Caco-2 (cell line): ENCODE data around the gene LMO3. TPM values are rescaled to one million over a fixed set of nuclear protein-coding genes. Genes with fewer than 3 reads are reported as not detected.

Source experiments
- Bru-seq: library from RNA; stranded (reverse); fragments of 400-500 nt; gene quantifications from one replicate; lab custom pipeline; 2021; lab: Mats Ljungman, UMichigan
- BruChase-seq, 2 experiments: library from RNA; stranded (reverse); fragments of 400-500 nt; gene quantifications; one replicate each; lab custom pipeline; 2021; lab: Mats Ljungman, UMichigan
- BruUV-seq: library from RNA; stranded (reverse); fragments of 400-500 nt; replicated peaks from 2 replicates; lab custom pipeline; 2021; lab: Mats Ljungman, UMichigan
- CTCF ChIA-PET: fragments of 300-600 bp; sonication (Branson Sonifier 250); formaldehyde crosslinking; loops from one replicate; lab custom pipeline; 2022; ENCODE audit warnings: antibody characterized with exemption; lab: Charles Lee
- POLR2A ChIA-PET: fragments of 300-600 bp; sonication (Branson Sonifier 250); formaldehyde crosslinking; loops from one replicate; lab custom pipeline; 2022; ENCODE audit warnings: antibody characterized with exemption; lab: Charles Lee
- DNase-seq, 2 experiments: peaks; one replicate each; pipeline versions ENCODE4 v3.0.0 to v3.0.0-alpha.2; 2020 to 2022
- H3K27me3 ChIP-seq: replicated peaks from 2 replicates; pipeline ENCODE4 v1.6.0; 2011; ENCODE audit warnings: low read length; ENCODE audit not compliant: control insufficient read depth, insufficient read depth
- H3K36me3 ChIP-seq: 2 replicates; pipeline ENCODE4 v1.5.1; 2011; ENCODE audit warnings: low read length; ENCODE audit not compliant: control insufficient read depth, insufficient read depth
- H3K4me1 ChIP-seq: fragments of 250-450 bp; sonication (Bioruptor Pico); 2 replicates; pipeline ENCODE4 v1.5.1; 2020; ENCODE audit warnings: mild to moderate bottlenecking
- H3K4me3 ChIP-seq: 2 replicates; pipeline ENCODE4 v1.5.1; 2011; ENCODE audit warnings: low read depth, mild to moderate bottlenecking, control low read depth, low read length
- H3K9me3 ChIP-seq: fragments of 250-450 bp; sonication (Bioruptor Pico); 2 replicates; pipeline ENCODE4 v1.5.1; 2020; ENCODE audit warnings: mild to moderate bottlenecking, moderate library complexity
- H3K27ac Mint-ChIP-seq: one replicate; pipeline ENCODE4 v1.8.0; 2022; ENCODE audit warnings: mixed read lengths; ENCODE audit not compliant: unreplicated experiment
- H3K27me3 Mint-ChIP-seq: one replicate; pipeline ENCODE4 v1.8.0; 2022; ENCODE audit warnings: mixed read lengths; ENCODE audit not compliant: insufficient read depth, unreplicated experiment
- H3K36me3 Mint-ChIP-seq: one replicate; pipeline ENCODE4 v1.8.0; 2022; ENCODE audit warnings: mild to moderate bottlenecking, mixed read lengths; ENCODE audit not compliant: insufficient read depth, unreplicated experiment
- H3K4me1 Mint-ChIP-seq: one replicate; pipeline ENCODE4 v1.8.0; 2022; ENCODE audit warnings: low read depth, mixed read lengths; ENCODE audit not compliant: unreplicated experiment
- H3K4me3 Mint-ChIP-seq: one replicate; pipeline ENCODE4 v1.8.0; 2022; ENCODE audit warnings: mild to moderate bottlenecking, moderate library complexity, mixed read lengths; ENCODE audit not compliant: unreplicated experiment
- H3K9me3 Mint-ChIP-seq: one replicate; pipeline ENCODE4 v1.8.0; 2022; ENCODE audit warnings: mixed read lengths; ENCODE audit not compliant: unreplicated experiment
- CTCF ChIP-seq, 2 experiments: fragments of 200-600 bp in 1 of 2; IDR thresholded peaks; 1 replicate in 1 of 2; 2 replicates in 1 of 2; pipeline versions ENCODE4 v1.5.1 to v1.8.0; 2011 to 2022; ENCODE audit warnings: antibody characterized with exemption in 1 of 2, control low read depth in 1 of 2, inconsistent platforms in 1 of 2, low read depth in 1 of 2, low read length in 1 of 2, mild to moderate bottlenecking in 1 of 2, moderate library complexity in 1 of 2; ENCODE audit not compliant: insufficient read depth in 1 of 2, severe bottlenecking in 1 of 2, unreplicated experiment in 1 of 2
- intact Hi-C: fragments of 100-400 bp; cut with micrococcal nuclease; formaldehyde crosslinking; loops from one replicate; pipeline ENCODE4 v1.10.0; 2022; ENCODE audit not compliant: unreplicated experiment
- long read RNA-seq: library from polyadenylated mRNA; stranded (forward); transcript quantifications from one replicate; pipeline ENCODE4 v2.0.0, GENCODE V29; 2022
- total RNA-seq: library from RNA; stranded (reverse); gene quantifications from 2 replicates; pipeline ENCODE4 v1.2.3, GENCODE V29; 2022

LMO3 gene
- total RNA-seq (not detected in 2 replicates), Bru-seq, nascent RNA (percentile 5 among the genes with signal in this experiment), BruChase-seq, experiment 1, labeled RNA remaining after a 2-hour chase (percentile 4 among the genes with signal in this experiment), BruChase-seq, experiment 2, labeled RNA remaining after a 6-hour chase (percentile 5 among the genes with signal in this experiment)
- long read RNA-seq, result 0 reads

GRCh38 chr12:16606117-16606200 is at the start of gene LMO3:
LMO3 (minus strand) TSS chr12:16606162; CDS start chr12:16600860, 5,302 bp downstream.
- intact Hi-C loops, result no loop called here
- H3K9me3 Mint-ChIP-seq, result no peaks in the 10 kb centered on the region
- H3K4me1 Mint-ChIP-seq, result peaks cover 10% of the 10 kb centered on the region
- no peak for TF ChIP-seq CTCF (IDR thresholded peaks at IDR 0.05; ENCODE audit: insufficient read depth in 1 of 2, low read depth in 1 of 2, low read length in 1 of 2, severe bottlenecking in 1 of 2, unreplicated experiment in 1 of 2)
- H3K36me3 ChIP-seq, result no peaks in the 10 kb centered on the region
- H3K4me3 Mint-ChIP-seq, result peak within 1 kb of the TSS; percentile 62
- no peak within 1 kb of the TSS for H3K27ac Mint-ChIP-seq
- H3K4me1 ChIP-seq, result no peaks in the 10 kb centered on the region
- ChIA-PET POLR2A (no interaction called here), CTCF (no interaction called here)
- peaks cover 41% of the 10 kb centered on the region for H3K27me3 Mint-ChIP-seq
- BruUV-seq, result no TSS peak
- H3K4me3 ChIP-seq, result peak within 1 kb of the TSS; percentile 44
- no peaks in the 10 kb centered on the region for H3K36me3 Mint-ChIP-seq
- no peak for DNase-seq
- no peaks in the 10 kb centered on the region for H3K9me3 ChIP-seq
- H3K27me3 ChIP-seq, result peaks cover 2% of the 10 kb centered on the region

GRCh38 chr12:16636435-16637055 is 30.6 kb upstream of the LMO3 start:
- intact Hi-C loops, result no loop called here
- no peaks in the 10 kb centered on the region for H3K36me3 ChIP-seq
- BruUV-seq, result no TSS peak
- H3K4me3 ChIP-seq, result no peak overlapping the region
- POLR2A ChIA-PET, result no interaction called here
- Mint-ChIP-seq H3K27ac (no peak overlapping the region), H3K9me3 (no peaks in the 10 kb centered on the region), H3K36me3 (no peaks in the 10 kb centered on the region), H3K4me1 (no peaks in the 10 kb centered on the region), H3K27me3 (peaks cover 3% of the 10 kb centered on the region), H3K4me3 (no peak overlapping the region)
- H3K9me3 ChIP-seq, result no peaks in the 10 kb centered on the region
- H3K4me1 ChIP-seq, result no peaks in the 10 kb centered on the region
- DNase-seq, result no peak
- CTCF ChIA-PET, result no interaction called here
- no peak for TF ChIP-seq CTCF (IDR thresholded peaks at IDR 0.05; ENCODE audit: insufficient read depth in 1 of 2, low read depth in 1 of 2, low read length in 1 of 2, severe bottlenecking in 1 of 2, unreplicated experiment in 1 of 2)
- no peaks in the 10 kb centered on the region for H3K27me3 ChIP-seq

- Mint-ChIP-seq H3K9me3 (no peaks in the 10 kb centered on the region), H3K36me3 (no peaks in the 10 kb centered on the region), H3K27ac (no peak overlapping the region), H3K4me1 (no peaks in the 10 kb centered on the region), H3K4me3 (no peak overlapping the region), H3K27me3 (peaks cover 3% of the 10 kb centered on the region)
- Histone ChIP-seq H3K4me1 (no peaks in the 10 kb centered on the region), H3K27me3 (no peaks in the 10 kb centered on the region), H3K4me3 (no peak overlapping the region), H3K36me3 (no peaks in the 10 kb centered on the region), H3K9me3 (no peaks in the 10 kb centered on the region)
- no peak for DNase-seq
- intact Hi-C loops, result no loop called here
- no TSS peak for BruUV-seq
- POLR2A ChIA-PET, result no interaction called here
- CTCF ChIA-PET, result no interaction called here
- no peak for TF ChIP-seq CTCF (IDR thresholded peaks at IDR 0.05; ENCODE audit: insufficient read depth in 1 of 2, low read depth in 1 of 2, low read length in 1 of 2, severe bottlenecking in 1 of 2, unreplicated experiment in 1 of 2)
Observed at GRCh38 chr12:16634786-16635185, 28.8 kb upstream of the LMO3 start.
